GM18867 (cell line): ENCODE data around the gene UBE2D2.

Source experiments
- ATAC-seq: cut with Tn5 transposase; IDR thresholded peaks from one replicate; pipeline ENCODE4 v1.9.1; 2021; ENCODE audit warnings: mild to moderate bottlenecking, moderate library complexity; ENCODE audit not compliant: unreplicated experiment

The UBE2D2 gene

GRCh38 chr5:139634541-139634940 is 73.4 kb downstream of the UBE2D2 start:
- no peak for ATAC-seq

GRCh38 chr5:139635191-139635590 is 74.1 kb downstream of the UBE2D2 start:
- ATAC-seq: no peak

GRCh38 chr5:139635606-139636206 is 74.6 kb downstream of the UBE2D2 start:
- no peak for ATAC-seq

- peak; percentile 66 for ATAC-seq
Measured at GRCh38 chr5:139636207-139636792, 75.2 kb downstream of the UBE2D2 start.

GRCh38 chr5:139636975-139637408 is 75.9 kb downstream of the UBE2D2 start:
- ATAC-seq: no peak

GRCh38 chr5:139637438-139638089 is 76.4 kb downstream of the UBE2D2 start:
- no peak for ATAC-seq

GRCh38 chr5:139638090-139638735 is 77.1 kb downstream of the UBE2D2 start:
- no peak for ATAC-seq

- ATAC-seq: no peak
Measured at GRCh38 chr5:139638736-139639618, 77.8 kb downstream of the UBE2D2 start.

GRCh38 chr5:139639619-139640380 is 78.7 kb downstream of the UBE2D2 start:
- ATAC-seq: no peak

GRCh38 chr5:139640421-139641115 is 79.4 kb downstream of the UBE2D2 start:
- ATAC-seq: no peak

- no peak for ATAC-seq
Measured at GRCh38 chr5:139641116-139642080, 80.3 kb downstream of the UBE2D2 start.

GRCh38 chr5:139642213-139642612 is 81.1 kb downstream of the UBE2D2 start:
- no peak for ATAC-seq

GRCh38 chr5:139642891-139643871 is 82.0 kb downstream of the UBE2D2 start:
- no peak for ATAC-seq

GRCh38 chr5:139644001-139644456 is 82.9 kb downstream of the UBE2D2 start:
- no peak for ATAC-seq

- ATAC-seq: no peak
Measured at GRCh38 chr5:139644646-139645429, 83.7 kb downstream of the UBE2D2 start.

GRCh38 chr5:139645430-139645871 is 84.3 kb downstream of the UBE2D2 start:
- no peak for ATAC-seq
